Endodermal cell (in vitro differentiated cells): ENCODE results near the gene AACS. TPM values are rescaled to one million over a fixed set of nuclear protein-coding genes. Genes with fewer than 3 reads are reported as not detected.
A peak's percentile ranks its signal among the peaks of the same experiment; 100 is the strongest.

Source experiments
- DNase-seq: peaks from one replicate; pipeline ENCODE4 v3.0.0-alpha.2; 2017
- H3K27ac ChIP-seq: 2 replicates; pipeline ENCODE4 v1.5.1; 2013; ENCODE audit warnings: mild to moderate bottlenecking, low read depth, low read length, moderate library complexity
- H3K27me3 ChIP-seq: 2 replicates; pipeline ENCODE4 v1.6.1; 2013; ENCODE audit warnings: mild to moderate bottlenecking, low read length, moderate library complexity; ENCODE audit not compliant: insufficient read depth, control insufficient read depth, poor library complexity, severe bottlenecking
- H3K36me3 ChIP-seq: 2 replicates; pipeline ENCODE4 v1.7.0; 2013; ENCODE audit warnings: mild to moderate bottlenecking, low read length, moderate library complexity; ENCODE audit not compliant: control insufficient read depth, insufficient read depth
- H3K4me1 ChIP-seq: one replicate; pipeline ENCODE4 v1.7.0; 2013; ENCODE audit warnings: low read length; ENCODE audit not compliant: control insufficient read depth, insufficient read depth
- H3K4me3 ChIP-seq: 2 replicates; pipeline ENCODE4 v1.5.1; 2013; ENCODE audit warnings: mild to moderate bottlenecking, low read length, moderate library complexity
- H3K9ac ChIP-seq: 2 replicates; pipeline ENCODE4 v1.6.1; 2013; ENCODE audit warnings: mild to moderate bottlenecking, low read length, moderate library complexity; ENCODE audit not compliant: poor library complexity, severe bottlenecking; ENCODE audit errors: extremely low read depth
- H3K9me3 ChIP-seq: 2 replicates; pipeline ENCODE4 v1.6.1; 2013; ENCODE audit warnings: mild to moderate bottlenecking, low read length, moderate library complexity; ENCODE audit not compliant: control insufficient read depth
- H3K27ac Mint-ChIP-seq: 2 replicates; pipeline ENCODE4 v1.8.0; 2020; ENCODE audit warnings: mixed read lengths
- H3K27me3 Mint-ChIP-seq: 2 replicates; pipeline ENCODE4 v1.8.0; 2021; ENCODE audit warnings: mild to moderate bottlenecking, mixed read lengths; ENCODE audit not compliant: insufficient read depth
- H3K36me3 Mint-ChIP-seq: 2 replicates; pipeline ENCODE4 v1.8.0; 2020; ENCODE audit warnings: low read depth, mixed read lengths
- H3K4me1 Mint-ChIP-seq: 2 replicates; pipeline ENCODE4 v1.8.0; 2020; ENCODE audit warnings: mixed read lengths
- H3K4me3 Mint-ChIP-seq: 2 replicates; pipeline ENCODE4 v1.8.0; 2020; ENCODE audit warnings: mild to moderate bottlenecking, moderate library complexity, mixed read lengths
- H3K9me3 Mint-ChIP-seq: 2 replicates; pipeline ENCODE4 v1.8.0; 2020; ENCODE audit warnings: mild to moderate bottlenecking, mixed read lengths
- CTCF ChIP-seq: fragments of 200-600 bp; sonication (generic); conservative IDR thresholded peaks from 2 replicates; pipeline ENCODE4 v1.5.0; 2021; ENCODE audit warnings: antibody characterized with exemption, mild to moderate bottlenecking
- WGBS, 2 experiments: methylation state at CpG; one replicate each; pipeline versions ENCODE4 v1.1.5 to v1.1.7; 2013; ENCODE audit warnings: missing lambda C conversion rate in 2 of 2, mixed read lengths in 1 of 2; ENCODE audit not compliant: insufficient coverage in 1 of 2, insufficient read length in 1 of 2; 5-methylcytosine and 5-hydroxymethylcytosine counted together
- total RNA-seq, 2 donors: library from RNA; stranded (reverse); fragmentation: NEBNext Ultra II Directional in 1 of 2; extraction: Animal tissue kit (Norgen Biotek cat#: 25700) in 1 of 2; gene quantifications; 2 replicates in 1 of 2; 3 replicates in 1 of 2; pipeline ENCODE4 v1.2.1, GENCODE V29; 2021

The AACS gene
- total RNA-seq, 2 donors from 2014 or later: 55.4 to 71.9 TPM

GRCh38 chr12:125093681-125094330, 28.6 kb downstream of the AACS start:
- H3K9ac ChIP-seq: no peak overlapping the region
- TF ChIP-seq CTCF: no peak
- Mint-ChIP-seq H3K4me3 (no peak overlapping the region), H3K27ac (no peak overlapping the region), H3K4me1 (peaks cover 29% of the 10 kb centered on the region), H3K9me3 (no peaks in the 10 kb centered on the region), H3K36me3 (peaks cover 18% of the 10 kb centered on the region), H3K27me3 (no peaks in the 10 kb centered on the region)
- no peaks in the 10 kb centered on the region for H3K9me3 ChIP-seq
- no peak overlapping the region for H3K27ac ChIP-seq
- no peak for DNase-seq
- 94 to 97% methylated on average over 24 to 26 of the region's 26 CpGs for WGBS, 2 experiments
- H3K4me3 ChIP-seq: no peak overlapping the region
- H3K27me3 ChIP-seq: no peaks in the 10 kb centered on the region
- H3K36me3 ChIP-seq: peaks cover 56% of the 10 kb centered on the region
- H3K4me1 ChIP-seq: no peaks in the 10 kb centered on the region

- DNase-seq: no peak
- H3K27me3 Mint-ChIP-seq: no peaks in the 10 kb centered on the region
- no peak overlapping the region for H3K4me3 Mint-ChIP-seq
- Histone ChIP-seq H3K36me3 (peaks cover 25% of the 10 kb centered on the region), H3K27me3 (no peaks in the 10 kb centered on the region), H3K9ac (no peak overlapping the region), H3K4me1 (peaks cover 12% of the 10 kb centered on the region), H3K4me3 (no peak overlapping the region), H3K27ac (no peak overlapping the region), H3K9me3 (no peaks in the 10 kb centered on the region)
- H3K9me3 Mint-ChIP-seq: no peaks in the 10 kb centered on the region
- H3K36me3 Mint-ChIP-seq: peaks cover 20% of the 10 kb centered on the region
- WGBS, 2 experiments: 90 to 93% methylated on average over 7 of the region's 7 CpGs
- H3K27ac Mint-ChIP-seq: peak overlapping the region; percentile 52
- peaks cover 52% of the 10 kb centered on the region for H3K4me1 Mint-ChIP-seq
- TF ChIP-seq CTCF: peak; percentile 34
Observed at GRCh38 chr12:125096894-125097293, 31.7 kb downstream of the AACS start.

- WGBS, 2 experiments: 93% methylated on average over 12 of the region's 12 CpGs; no CpG with 5 or more reads in 1 of the 2 experiments
- Histone ChIP-seq H3K36me3 (peaks cover 22% of the 10 kb centered on the region), H3K27ac (no peak overlapping the region), H3K9me3 (no peaks in the 10 kb centered on the region), H3K27me3 (no peaks in the 10 kb centered on the region), H3K9ac (no peak overlapping the region), H3K4me3 (no peak overlapping the region), H3K4me1 (peaks cover 12% of the 10 kb centered on the region)
- TF ChIP-seq CTCF: no peak
- no peak overlapping the region for H3K27ac Mint-ChIP-seq
- DNase-seq: no peak
- no peaks in the 10 kb centered on the region for H3K9me3 Mint-ChIP-seq
- H3K36me3 Mint-ChIP-seq: peaks cover 24% of the 10 kb centered on the region
- H3K4me3 Mint-ChIP-seq: no peak overlapping the region
- H3K27me3 Mint-ChIP-seq: no peaks in the 10 kb centered on the region
- H3K4me1 Mint-ChIP-seq: peaks cover 52% of the 10 kb centered on the region
Observed at GRCh38 chr12:125097427-125097826, 32.2 kb downstream of the AACS start.
